Central memory CD4-positive, alpha-beta T cell (primary cell): Measurements from ENCODE around the gene HOXA2.

Experiments used
- DNase-seq: peaks from one replicate; pipeline ENCODE4 v3.0.0; 2022

The HOXA2 gene

GRCh38 chr7:27141137-27141922 is 38.8 kb upstream of the HOXA2 start:
- DNase-seq = no peak

- DNase-seq = no peak
Observed at GRCh38 chr7:27140126-27140857, 37.8 kb upstream of the HOXA2 start.

- no peak for DNase-seq
Observed at GRCh38 chr7:27139334-27140125, 37.0 kb upstream of the HOXA2 start.

GRCh38 chr7:27138985-27139333 is 36.5 kb upstream of the HOXA2 start:
- no peak for DNase-seq

- no peak for DNase-seq
Observed at GRCh38 chr7:27138472-27138871, 36.0 kb upstream of the HOXA2 start.

GRCh38 chr7:27137640-27138315 is 35.3 kb upstream of the HOXA2 start:
- DNase-seq = no peak

GRCh38 chr7:27134392-27134791 is 31.9 kb upstream of the HOXA2 start:
- no peak for DNase-seq

- no peak for DNase-seq
Observed at GRCh38 chr7:27133409-27134231, 31.1 kb upstream of the HOXA2 start.

- no peak for DNase-seq
Observed at GRCh38 chr7:27132978-27133377, 30.5 kb upstream of the HOXA2 start.

- no peak for DNase-seq
Observed at GRCh38 chr7:27132214-27132613, 29.7 kb upstream of the HOXA2 start.

- no peak for DNase-seq
Observed at GRCh38 chr7:27131390-27131819, 28.9 kb upstream of the HOXA2 start.

GRCh38 chr7:27130540-27131389 is 28.3 kb upstream of the HOXA2 start, which contains the start of gene HOXA4:
Gene HOXA4, minus strand, starts transcription at chr7:27130757. Its CDS starts 24 bp downstream, at chr7:27130733.
- peak; percentile 62 for DNase-seq

GRCh38 chr7:27129729-27130539 is 27.5 kb upstream of the HOXA2 start:
- no peak for DNase-seq

GRCh38 chr7:27128776-27129728 is 26.6 kb upstream of the HOXA2 start:
- DNase-seq = no peak

GRCh38 chr7:27128034-27128433 is 25.6 kb upstream of the HOXA2 start:
- DNase-seq = no peak

- no peak for DNase-seq
Observed at GRCh38 chr7:27126596-27127327, 24.3 kb upstream of the HOXA2 start.

- DNase-seq = no peak
Observed at GRCh38 chr7:27125986-27126394, 23.5 kb upstream of the HOXA2 start.
